Measurements from ENCODE around the gene RIMS3.

The RIMS3 gene

GRCh38 chr1:40691538-40692428 lies 26.3 kb upstream of the RIMS3 start, which contains the start of gene NFYC:
NFYC (plus strand) TSS chr1:40691704; CDS start chr1:40738844, 47,140 bp downstream.
- peak; percentile 92 to 94 for DNase-seq (ENCODE audit: low read depth in 2 of 2)

GRCh38 chr1:40690771-40691537 lies 25.5 kb upstream of the RIMS3 start:
- DNase-seq (ENCODE audit: low read depth in 2 of 2), result no peak

- no peak for DNase-seq (ENCODE audit: low read depth in 2 of 2)
Observed at GRCh38 chr1:40689737-40690136, 24.3 kb upstream of the RIMS3 start.

- no peak for DNase-seq (ENCODE audit: low read depth in 2 of 2)
Observed at GRCh38 chr1:40687661-40688060, 22.2 kb upstream of the RIMS3 start.

- DNase-seq (ENCODE audit: low read depth in 2 of 2), result no peak
Observed at GRCh38 chr1:40687059-40687458, 21.6 kb upstream of the RIMS3 start.

- no peak for DNase-seq (ENCODE audit: low read depth in 2 of 2)
Observed at GRCh38 chr1:40684669-40685068, 19.2 kb upstream of the RIMS3 start.

- no peak for DNase-seq (ENCODE audit: low read depth in 2 of 2)
Observed at GRCh38 chr1:40679165-40679953, 13.9 kb upstream of the RIMS3 start.

GRCh38 chr1:40676501-40676900 lies 11.0 kb upstream of the RIMS3 start:
- DNase-seq (ENCODE audit: low read depth in 2 of 2), result no peak

- DNase-seq (ENCODE audit: low read depth in 2 of 2), result no peak
Observed at GRCh38 chr1:40673452-40673851, 8.0 kb upstream of the RIMS3 start.

GRCh38 chr1:40668769-40669525 lies 3.5 kb upstream of the RIMS3 start:
- peak; percentile 69 to 87 for DNase-seq (ENCODE audit: low read depth in 2 of 2)

GRCh38 chr1:40664791-40665190 lies 691 bp downstream of the RIMS3 start:
- no peak for DNase-seq (ENCODE audit: low read depth in 2 of 2)

- DNase-seq (ENCODE audit: low read depth in 2 of 2), result no peak
Observed at GRCh38 chr1:40664167-40664537, 1.3 kb downstream of the RIMS3 start.

GRCh38 chr1:40663324-40664166 lies 1.9 kb downstream of the RIMS3 start:
- no peak for DNase-seq (ENCODE audit: low read depth in 2 of 2)

GRCh38 chr1:40662864-40663263 lies 2.6 kb downstream of the RIMS3 start:
- DNase-seq (ENCODE audit: low read depth in 2 of 2), result peak in 1 of 2 experiments; percentile 28

GRCh38 chr1:40662151-40662550 lies 3.3 kb downstream of the RIMS3 start:
- no peak for DNase-seq (ENCODE audit: low read depth in 2 of 2)

GRCh38 chr1:40661678-40662077 lies 3.8 kb downstream of the RIMS3 start:
- no peak for DNase-seq (ENCODE audit: low read depth in 2 of 2)

- no peak for DNase-seq (ENCODE audit: low read depth in 2 of 2)
Observed at GRCh38 chr1:40659649-40659947, 5.9 kb downstream of the RIMS3 start.

GRCh38 chr1:40658751-40659648 lies 6.5 kb downstream of the RIMS3 start:
- no peak for DNase-seq (ENCODE audit: low read depth in 2 of 2)

GRCh38 chr1:40657046-40657445 lies 8.4 kb downstream of the RIMS3 start:
- no peak for DNase-seq (ENCODE audit: low read depth in 2 of 2)

All from stimulated activated CD4-positive, alpha-beta T cell treated with anti-CD3 and anti-CD28 coated beads, Interleukin-12 subunit alpha, Interleukin-12 subunit beta, amount 100 ng/mL, for 24 hours (primary cell).